BJ (cell line): ENCODE data around the gene MALRD1. TPM values are rescaled to one million over a fixed set of nuclear protein-coding genes. Genes with fewer than 3 reads are reported as not detected.

Experiments
- CTCF ChIA-PET: fragments of 350-600 bp; formaldehyde crosslinking; extraction: SDS; loops from one replicate; lab custom pipeline; 2021; ENCODE audit warnings: antibody characterized with exemption, inconsistent platforms; lab: Yijun Ruan, JAX
- POLR2A ChIA-PET: fragments of 300-600 bp; sonication (Branson Sonifier 250); formaldehyde crosslinking; extraction: SDS; loops from one replicate; lab custom pipeline; 2021; ENCODE audit warnings: antibody characterized with exemption; lab: Charles Lee
- DNase-seq: peaks from one replicate; pipeline ENCODE4 v3.0.0-alpha.2; 2011; ENCODE audit warnings: low read depth
- H3K27me3 ChIP-seq: 2 replicates; pipeline ENCODE4 v1.6.0; 2011; ENCODE audit warnings: low read length; ENCODE audit not compliant: control insufficient read depth, insufficient read depth
- H3K36me3 ChIP-seq: 2 replicates; pipeline ENCODE4 v1.5.1; 2011; ENCODE audit warnings: low read length; ENCODE audit not compliant: control insufficient read depth, insufficient read depth
- H3K4me3 ChIP-seq: 2 replicates; pipeline ENCODE4 v1.5.1; 2011; ENCODE audit warnings: low read depth, mild to moderate bottlenecking, control low read depth, low read length
- polyA plus RNA-seq: library from polyadenylated mRNA; depleted of rRNA; stranded (reverse); fragments of >200 nt; gene quantifications from 2 replicates; pipeline ENCODE4 v1.2.3, GENCODE V29; 2011
- TF ChIP-seq, protein P1 (sequence below): IDR thresholded peaks from 2 replicates; pipeline ENCODE4 v1.5.1; 2011; ENCODE audit warnings: low read depth, mild to moderate bottlenecking, control low read depth, inconsistent platforms, low read length, moderate library complexity; ENCODE audit not compliant: insufficient read depth

Gene MALRD1
- polyA plus RNA-seq, 1 experiment, result not detected

DNA sequence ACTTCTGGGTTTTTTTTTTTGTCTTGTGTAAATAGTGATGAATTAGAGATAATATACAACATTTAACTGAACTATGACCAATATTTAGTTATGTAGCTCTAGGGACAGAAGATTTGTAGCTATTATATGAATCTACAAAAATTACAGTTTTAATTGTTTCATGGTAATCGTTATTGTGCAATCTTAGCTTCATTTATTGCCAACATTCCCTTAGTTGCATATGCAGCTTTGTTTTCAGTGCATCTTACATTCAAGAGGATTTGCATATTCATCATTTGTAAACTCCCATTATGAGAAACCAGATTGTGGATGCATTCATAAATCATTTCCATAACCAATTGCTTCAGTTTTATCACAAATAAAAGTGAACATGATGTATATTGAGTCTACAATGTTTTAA, 68.8 kb downstream of the MALRD1 start:
- no peak for DNase-seq
- H3K36me3 ChIP-seq, result no peaks in the 10 kb centered on the region
- ChIA-PET CTCF (no interaction called here), POLR2A (no interaction called here)
- no peaks in the 10 kb centered on the region for H3K27me3 ChIP-seq
- TF ChIP-seq, protein P1, sequence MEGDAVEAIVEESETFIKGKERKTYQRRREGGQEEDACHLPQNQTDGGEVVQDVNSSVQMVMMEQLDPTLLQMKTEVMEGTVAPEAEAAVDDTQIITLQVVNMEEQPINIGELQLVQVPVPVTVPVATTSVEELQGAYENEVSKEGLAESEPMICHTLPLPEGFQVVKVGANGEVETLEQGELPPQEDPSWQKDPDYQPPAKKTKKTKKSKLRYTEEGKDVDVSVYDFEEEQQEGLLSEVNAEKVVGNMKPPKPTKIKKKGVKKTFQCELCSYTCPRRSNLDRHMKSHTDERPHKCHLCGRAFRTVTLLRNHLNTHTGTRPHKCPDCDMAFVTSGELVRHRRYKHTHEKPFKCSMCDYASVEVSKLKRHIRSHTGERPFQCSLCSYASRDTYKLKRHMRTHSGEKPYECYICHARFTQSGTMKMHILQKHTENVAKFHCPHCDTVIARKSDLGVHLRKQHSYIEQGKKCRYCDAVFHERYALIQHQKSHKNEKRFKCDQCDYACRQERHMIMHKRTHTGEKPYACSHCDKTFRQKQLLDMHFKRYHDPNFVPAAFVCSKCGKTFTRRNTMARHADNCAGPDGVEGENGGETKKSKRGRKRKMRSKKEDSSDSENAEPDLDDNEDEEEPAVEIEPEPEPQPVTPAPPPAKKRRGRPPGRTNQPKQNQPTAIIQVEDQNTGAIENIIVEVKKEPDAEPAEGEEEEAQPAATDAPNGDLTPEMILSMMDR, result no peak
- H3K4me3 ChIP-seq, result no peak overlapping the region

DNA sequence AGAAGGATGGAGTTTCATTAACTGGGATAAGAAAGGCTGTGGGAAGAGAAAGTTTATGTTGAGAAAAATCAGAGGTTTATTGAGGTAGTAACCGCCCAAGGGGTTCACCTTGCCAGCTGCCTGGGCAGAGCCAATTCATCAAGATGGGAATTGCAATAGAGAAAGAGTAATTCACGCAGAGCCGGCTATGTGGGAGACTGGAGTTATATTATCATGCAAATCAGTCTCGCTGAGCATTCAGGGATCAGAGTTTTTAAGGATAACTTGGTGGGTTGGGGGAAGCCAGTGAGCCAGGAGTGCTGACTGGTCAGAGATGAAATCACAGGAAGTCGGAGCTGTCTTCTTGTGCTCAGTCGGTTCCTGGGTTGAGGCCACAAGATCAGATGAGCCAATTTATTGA, 70.6 kb downstream of the MALRD1 start:
- ChIA-PET POLR2A (no interaction called here), CTCF (no interaction called here)
- Histone ChIP-seq H3K4me3 (no peak overlapping the region), H3K36me3 (no peaks in the 10 kb centered on the region), H3K27me3 (no peaks in the 10 kb centered on the region)
- no peak for DNase-seq
- TF ChIP-seq, protein P1, result no peak

DNA sequence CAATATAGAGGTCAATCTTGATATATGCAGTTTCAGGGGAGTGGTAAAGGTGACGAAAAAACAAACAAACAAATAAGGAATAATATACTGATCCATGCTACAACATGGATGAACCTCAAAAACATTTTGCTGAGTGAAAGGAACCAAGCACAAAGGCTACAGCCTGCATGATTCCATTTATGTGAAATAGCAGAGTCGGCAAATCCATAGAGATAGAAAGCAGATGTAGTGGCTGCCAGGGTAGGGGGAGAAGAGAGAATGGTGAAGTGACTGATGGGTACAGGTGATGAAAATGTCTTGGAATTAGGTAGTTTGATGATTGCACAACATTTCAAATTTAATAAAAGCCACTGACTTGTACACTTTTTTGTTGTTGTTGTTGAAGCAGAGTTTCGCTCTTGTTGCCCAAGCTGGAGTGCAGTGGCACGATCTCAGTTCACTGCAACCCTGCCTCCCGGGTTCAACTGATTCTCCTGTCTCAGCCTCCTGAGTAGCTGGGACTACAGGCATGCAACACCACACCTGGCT, 71.8 kb downstream of the MALRD1 start:
- Histone ChIP-seq H3K36me3 (no peaks in the 10 kb centered on the region), H3K27me3 (no peaks in the 10 kb centered on the region), H3K4me3 (no peak overlapping the region)
- DNase-seq, result no peak
- ChIA-PET POLR2A (no interaction called here), CTCF (no interaction called here)
- TF ChIP-seq, protein P1, result no peak

DNA sequence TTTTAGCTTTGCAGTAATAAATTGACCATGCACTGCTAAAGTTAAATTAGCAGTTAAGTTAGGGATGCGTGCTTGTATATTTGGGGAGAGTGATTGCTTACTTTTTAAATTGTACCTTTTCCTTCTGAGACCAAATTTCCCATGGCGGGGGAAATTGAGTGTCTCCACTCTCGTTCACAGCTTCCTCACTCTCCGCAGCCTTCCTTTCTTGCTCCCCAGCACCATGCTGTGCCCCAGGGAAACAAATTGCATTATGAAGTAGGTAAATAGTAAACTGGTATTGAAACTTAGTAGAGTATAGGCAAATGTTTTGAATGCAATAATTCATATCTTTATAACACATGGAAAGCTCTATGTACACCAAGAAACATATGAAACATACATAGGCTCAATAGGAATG, 85.4 kb downstream of the MALRD1 start:
- H3K36me3 ChIP-seq, result no peaks in the 10 kb centered on the region
- TF ChIP-seq, protein P1, result no peak
- CTCF ChIA-PET, result no interaction called here
- no peaks in the 10 kb centered on the region for H3K27me3 ChIP-seq
- no peak overlapping the region for H3K4me3 ChIP-seq
- POLR2A ChIA-PET, result no interaction called here
- DNase-seq, result no peak

DNA sequence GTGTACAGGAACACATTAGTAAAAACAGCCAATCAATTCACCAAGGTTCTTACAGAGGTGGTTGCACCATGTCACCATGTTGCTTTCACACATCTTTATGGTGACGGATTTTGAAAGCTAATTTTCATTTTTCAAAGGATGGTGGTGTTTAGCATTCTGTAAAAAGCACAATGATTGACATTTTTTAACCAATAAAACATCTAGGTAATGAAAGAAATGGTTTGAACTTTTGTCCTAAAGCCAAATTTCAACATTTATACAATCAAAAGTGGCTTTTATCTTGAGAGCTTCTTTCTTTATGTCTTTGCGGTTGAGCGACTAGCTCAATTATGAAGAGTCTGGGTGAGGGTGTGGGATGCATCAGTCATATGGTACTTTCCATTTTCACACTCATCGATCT, 94.4 kb downstream of the MALRD1 start:
- CTCF ChIA-PET, result no interaction called here
- H3K4me3 ChIP-seq, result no peak overlapping the region
- H3K27me3 ChIP-seq, result no peaks in the 10 kb centered on the region
- POLR2A ChIA-PET, result no interaction called here
- no peaks in the 10 kb centered on the region for H3K36me3 ChIP-seq
- TF ChIP-seq, protein P1, result no peak
- DNase-seq, result no peak
